Ishikawa (cell line): ENCODE results near the gene TLR3.

Source experiments
- EGR1 ChIP-seq: IDR thresholded peaks from 2 replicates; pipeline ENCODE4 v1.6.1; 2012
- EP300 ChIP-seq: IDR thresholded peaks from 2 replicates; pipeline ENCODE4 v1.6.1; 2012; ENCODE audit warnings: borderline replicate concordance
- FOXM1 ChIP-seq: IDR thresholded peaks from 2 replicates; pipeline ENCODE4 v1.6.1; 2012; ENCODE audit warnings: low read depth, borderline replicate concordance
- MAX ChIP-seq: IDR thresholded peaks from 2 replicates; pipeline ENCODE4 v1.6.1; 2012
- NFIC ChIP-seq: IDR thresholded peaks from 2 replicates; pipeline ENCODE4 v1.6.1; 2012
- REST ChIP-seq: IDR thresholded peaks from 2 replicates; pipeline ENCODE4 v1.6.1; 2012; ENCODE audit warnings: low read depth, mild to moderate bottlenecking
- TCF12 ChIP-seq: IDR thresholded peaks from 2 replicates; pipeline ENCODE4 v1.6.1; 2012; ENCODE audit warnings: low read depth
- USF1 ChIP-seq: IDR thresholded peaks from 2 replicates; pipeline ENCODE4 v1.6.1; 2012
- YY1 ChIP-seq: IDR thresholded peaks from 2 replicates; pipeline ENCODE4 v1.6.1; 2012; ENCODE audit warnings: low read depth

- TF ChIP-seq FOXM1 (no peak), USF1 (no peak), REST (no peak), TCF12 (no peak), MAX (no peak), EGR1 (no peak), EP300 (no peak), NFIC (no peak), YY1 (no peak)
Observed at GRCh38 chr4:186051096-186051495, 17.9 kb upstream of the TLR3 start.
